NB4 (cell line): ENCODE results near the gene POP4.

Experiments
- MYC ChIP-seq: IDR thresholded peaks from 2 replicates; pipeline ENCODE4 v1.6.1; 2011; ENCODE audit warnings: low read depth, low read length
- POLR2A ChIP-seq: IDR thresholded peaks from 2 replicates; pipeline ENCODE4 v1.6.1; 2011; ENCODE audit warnings: mild to moderate bottlenecking; ENCODE audit not compliant: insufficient read length; ENCODE audit errors: extremely low read depth
- TF ChIP-seq, protein P1 (sequence below): IDR thresholded peaks from one replicate; pipeline ENCODE4 v1.5.1; 2012; ENCODE audit warnings: low read depth, low read length
- TF ChIP-seq, protein P2 (sequence below): IDR thresholded peaks from 2 replicates; pipeline ENCODE4 v1.6.1; 2011; ENCODE audit warnings: low read depth, low read length

GRCh38 chr19:29665826-29666577 lies 59.9 kb downstream of the POP4 start:
- TF ChIP-seq, protein P1, sequence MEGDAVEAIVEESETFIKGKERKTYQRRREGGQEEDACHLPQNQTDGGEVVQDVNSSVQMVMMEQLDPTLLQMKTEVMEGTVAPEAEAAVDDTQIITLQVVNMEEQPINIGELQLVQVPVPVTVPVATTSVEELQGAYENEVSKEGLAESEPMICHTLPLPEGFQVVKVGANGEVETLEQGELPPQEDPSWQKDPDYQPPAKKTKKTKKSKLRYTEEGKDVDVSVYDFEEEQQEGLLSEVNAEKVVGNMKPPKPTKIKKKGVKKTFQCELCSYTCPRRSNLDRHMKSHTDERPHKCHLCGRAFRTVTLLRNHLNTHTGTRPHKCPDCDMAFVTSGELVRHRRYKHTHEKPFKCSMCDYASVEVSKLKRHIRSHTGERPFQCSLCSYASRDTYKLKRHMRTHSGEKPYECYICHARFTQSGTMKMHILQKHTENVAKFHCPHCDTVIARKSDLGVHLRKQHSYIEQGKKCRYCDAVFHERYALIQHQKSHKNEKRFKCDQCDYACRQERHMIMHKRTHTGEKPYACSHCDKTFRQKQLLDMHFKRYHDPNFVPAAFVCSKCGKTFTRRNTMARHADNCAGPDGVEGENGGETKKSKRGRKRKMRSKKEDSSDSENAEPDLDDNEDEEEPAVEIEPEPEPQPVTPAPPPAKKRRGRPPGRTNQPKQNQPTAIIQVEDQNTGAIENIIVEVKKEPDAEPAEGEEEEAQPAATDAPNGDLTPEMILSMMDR = no peak
- TF ChIP-seq POLR2A (no peak), MYC (no peak)
- TF ChIP-seq, protein P2, sequence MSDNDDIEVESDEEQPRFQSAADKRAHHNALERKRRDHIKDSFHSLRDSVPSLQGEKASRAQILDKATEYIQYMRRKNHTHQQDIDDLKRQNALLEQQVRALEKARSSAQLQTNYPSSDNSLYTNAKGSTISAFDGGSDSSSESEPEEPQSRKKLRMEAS = no peak
